GM21528 (cell line): ENCODE results near the gene PAN2.
"Not testable (repeated sequence)": the region's sequence is repeated elsewhere in the genome, so short reads cannot be mapped to it uniquely, and the experiment has no call there.

Experiments used
- ATAC-seq: cut with Tn5 transposase; IDR thresholded peaks from one replicate; pipeline ENCODE4 v1.9.1; 2021; ENCODE audit warnings: mild to moderate bottlenecking, moderate library complexity; ENCODE audit not compliant: unreplicated experiment, low FRiP score

PAN2 gene

GRCh38 chr12:56272468-56272867 lies 61.3 kb downstream of the PAN2 start:
- ATAC-seq: not testable (repeated sequence)

- ATAC-seq: no peak
These were observed 62.8 kb downstream of the PAN2 start for GRCh38 chr12:56271031-56271430.

GRCh38 chr12:56267443-56268071 lies 66.2 kb downstream of the PAN2 start:
- no peak for ATAC-seq

- ATAC-seq: peak; percentile 87
These were observed 66.9 kb downstream of the PAN2 start, which contains the start of gene COQ10A for GRCh38 chr12:56266693-56267442. COQ10A (plus strand) TSS chr12:56266942; CDS start chr12:56267119, 177 bp downstream.
